Measurements from ENCODE around the gene HSP90AA1.
"Not testable (repeated sequence)": the region's sequence is repeated elsewhere in the genome, so short reads cannot be mapped to it uniquely, and the experiment has no call there.

HSP90AA1 gene

GRCh38 chr14:102116361-102117180 lies 29.7 kb upstream of the HSP90AA1 start:
- Histone ChIP-seq H4K20me1 (ENCODE audit: insufficient read depth, low read length) (no peaks in the 10 kb centered on the region), H3K27ac (ENCODE audit: low read length) (no peak overlapping the region), H3K79me2 (ENCODE audit: insufficient read depth, low read length) (no peaks in the 10 kb centered on the region), H3K36me3 (ENCODE audit: insufficient read depth, low read length) (no peaks in the 10 kb centered on the region), H3K4me1 (ENCODE audit: insufficient read depth, low read length) (no peaks in the 10 kb centered on the region), H3K27me3 (ENCODE audit: insufficient read depth, low read length, poor library complexity) (no peaks in the 10 kb centered on the region), H3K9me3 (ENCODE audit: insufficient read depth, low read length, severe bottlenecking) (peaks cover 14% of the 10 kb centered on the region), H3K9ac (ENCODE audit: low read depth, low read length) (no peak overlapping the region), H2AFZ (ENCODE audit: low read depth, low read length) (no peak overlapping the region), H3K4me2 (ENCODE audit: insufficient read depth, low read length) (no peak overlapping the region), H3K4me3 (ENCODE audit: low read depth in 1 of 2, low read length in 2 of 2) (no peak overlapping the region)
- ATAC-seq (ENCODE audit: insufficient read depth, low read depth) (no peak), DNase-seq (no peak)
- TF ChIP-seq CTCF (IDR thresholded peaks at IDR 0.05; ENCODE audit: borderline replicate concordance, extremely low read depth, low read length, poor library complexity, severe bottlenecking) (no peak), EZH2 (IDR thresholded peaks at IDR 0.05; ENCODE audit: borderline replicate concordance, low read depth, low read length, severe bottlenecking) (no peak)

- ATAC-seq (ENCODE audit: insufficient read depth, low read depth) (no peak), DNase-seq (no peak)
- H3K4me2 ChIP-seq (ENCODE audit: insufficient read depth, low read length): no peak overlapping the region
- no peaks in the 10 kb centered on the region for H3K4me1 ChIP-seq (ENCODE audit: insufficient read depth, low read length)
- H3K27me3 ChIP-seq (ENCODE audit: insufficient read depth, low read length, poor library complexity): peaks cover 2% of the 10 kb centered on the region
- H3K79me2 ChIP-seq (ENCODE audit: insufficient read depth, low read length): no peaks in the 10 kb centered on the region
- TF ChIP-seq CTCF (IDR thresholded peaks at IDR 0.05; ENCODE audit: borderline replicate concordance, extremely low read depth, low read length, poor library complexity, severe bottlenecking): no peak
- TF ChIP-seq EZH2 (IDR thresholded peaks at IDR 0.05; ENCODE audit: borderline replicate concordance, low read depth, low read length, severe bottlenecking): no peak
- H3K9me3 ChIP-seq (ENCODE audit: insufficient read depth, low read length, severe bottlenecking): peaks cover 5% of the 10 kb centered on the region
- H3K27ac ChIP-seq (ENCODE audit: low read length): no peak overlapping the region
- no peaks in the 10 kb centered on the region for H3K36me3 ChIP-seq (ENCODE audit: insufficient read depth, low read length)
- H3K9ac ChIP-seq (ENCODE audit: low read depth, low read length): no peak overlapping the region
- no peak overlapping the region for H2AFZ ChIP-seq (ENCODE audit: low read depth, low read length)
- no peak overlapping the region for H3K4me3 ChIP-seq (ENCODE audit: low read depth in 1 of 2, low read length in 2 of 2)
- no peaks in the 10 kb centered on the region for H4K20me1 ChIP-seq (ENCODE audit: insufficient read depth, low read length)
These were observed 24.3 kb upstream of the HSP90AA1 start for GRCh38 chr14:102111101-102111500.

GRCh38 chr14:102109332-102109731 lies 22.5 kb upstream of the HSP90AA1 start:
- not testable (repeated sequence) for H3K27ac ChIP-seq (ENCODE audit: low read length); H3K9me3 ChIP-seq (ENCODE audit: insufficient read depth, low read length, severe bottlenecking); H3K9ac ChIP-seq (ENCODE audit: low read depth, low read length); H3K79me2 ChIP-seq (ENCODE audit: insufficient read depth, low read length); H3K27me3 ChIP-seq (ENCODE audit: insufficient read depth, low read length, poor library complexity); H2AFZ ChIP-seq (ENCODE audit: low read depth, low read length); H3K4me1 ChIP-seq (ENCODE audit: insufficient read depth, low read length); DNase-seq; ATAC-seq (ENCODE audit: insufficient read depth, low read depth); H4K20me1 ChIP-seq (ENCODE audit: insufficient read depth, low read length); H3K4me3 ChIP-seq (ENCODE audit: low read depth in 1 of 2, low read length in 2 of 2); H3K36me3 ChIP-seq (ENCODE audit: insufficient read depth, low read length); H3K4me2 ChIP-seq (ENCODE audit: insufficient read depth, low read length)

GRCh38 chr14:102105369-102105768 lies 18.5 kb upstream of the HSP90AA1 start:
- Histone ChIP-seq H4K20me1 (ENCODE audit: insufficient read depth, low read length) (no peaks in the 10 kb centered on the region), H3K27ac (ENCODE audit: low read length) (no peak overlapping the region), H3K9me3 (ENCODE audit: insufficient read depth, low read length, severe bottlenecking) (no peaks in the 10 kb centered on the region), H3K79me2 (ENCODE audit: insufficient read depth, low read length) (no peaks in the 10 kb centered on the region), H3K9ac (ENCODE audit: low read depth, low read length) (no peak overlapping the region), H3K4me1 (ENCODE audit: insufficient read depth, low read length) (no peaks in the 10 kb centered on the region), H3K27me3 (ENCODE audit: insufficient read depth, low read length, poor library complexity) (peaks cover 2% of the 10 kb centered on the region), H2AFZ (ENCODE audit: low read depth, low read length) (no peak overlapping the region; the same call in 1 of the 2 replicates), H3K36me3 (ENCODE audit: insufficient read depth, low read length) (no peaks in the 10 kb centered on the region), H3K4me2 (ENCODE audit: insufficient read depth, low read length) (no peak overlapping the region), H3K4me3 (ENCODE audit: low read depth in 1 of 2, low read length in 2 of 2) (no peak overlapping the region)
- DNase-seq (no peak), ATAC-seq (ENCODE audit: insufficient read depth, low read depth) (no peak; the same call in 2 of the 3 replicates)
- TF ChIP-seq CTCF (IDR thresholded peaks at IDR 0.05; ENCODE audit: borderline replicate concordance, extremely low read depth, low read length, poor library complexity, severe bottlenecking) (no peak), EZH2 (IDR thresholded peaks at IDR 0.05; ENCODE audit: borderline replicate concordance, low read depth, low read length, severe bottlenecking) (no peak)
